Osteocyte (in vitro differentiated cells): ENCODE measurements around the gene ZFYVE21. TPM values are rescaled to one million over a fixed set of nuclear protein-coding genes. Genes with fewer than 3 reads are reported as not detected.
A peak's percentile ranks its signal among the peaks of the same experiment; 100 is the strongest.

Experiments used
- DNase-seq: peaks from one replicate; pipeline ENCODE4 v3.0.0; 2021; ENCODE audit warnings: mixed read lengths; ENCODE audit not compliant: unreplicated experiment; ENCODE audit errors: extremely low spot score
- H3K27ac Mint-ChIP-seq: one replicate; pipeline ENCODE4 v1.8.0; 2021; ENCODE audit warnings: mild to moderate bottlenecking, mixed read lengths; ENCODE audit not compliant: unreplicated experiment
- H3K27me3 Mint-ChIP-seq: one replicate; pipeline ENCODE4 v1.8.0; 2021; ENCODE audit warnings: mixed read lengths; ENCODE audit not compliant: unreplicated experiment
- H3K36me3 Mint-ChIP-seq: one replicate; pipeline ENCODE4 v1.8.0; 2021; ENCODE audit warnings: mixed read lengths; ENCODE audit not compliant: unreplicated experiment
- H3K4me1 Mint-ChIP-seq: one replicate; pipeline ENCODE4 v1.8.0; 2021; ENCODE audit warnings: mixed read lengths; ENCODE audit not compliant: unreplicated experiment
- H3K4me3 Mint-ChIP-seq: one replicate; pipeline ENCODE4 v1.8.0; 2021; ENCODE audit warnings: mild to moderate bottlenecking, moderate library complexity, mixed read lengths; ENCODE audit not compliant: unreplicated experiment
- H3K9me3 Mint-ChIP-seq: one replicate; pipeline ENCODE4 v1.8.0; 2021; ENCODE audit warnings: mixed read lengths; ENCODE audit not compliant: unreplicated experiment
- CTCF ChIP-seq: fragments of 200-600 bp; sonication (generic); IDR thresholded peaks from 2 replicates; pipeline ENCODE4 v1.5.0; 2021; ENCODE audit warnings: antibody characterized with exemption, mild to moderate bottlenecking, moderate library complexity
- total RNA-seq: library from RNA; stranded (reverse); gene quantifications from 2 replicates; pipeline ENCODE4 v1.2.1, GENCODE V29; 2021

ZFYVE21 gene
- total RNA-seq, 1 donor from 2014 or later = 52.9 TPM

GRCh38 chr14:103705504-103706284, 9.9 kb upstream of the ZFYVE21 start:
- Mint-ChIP-seq H3K27ac (no peak overlapping the region), H3K27me3 (no peaks in the 10 kb centered on the region), H3K9me3 (no peaks in the 10 kb centered on the region), H3K4me1 (peaks cover under 1% of the 10 kb centered on the region), H3K4me3 (no peak overlapping the region), H3K36me3 (peaks cover 22% of the 10 kb centered on the region)
- no peak for TF ChIP-seq CTCF
- DNase-seq = no peak

- DNase-seq = no peak
- peaks cover 20% of the 10 kb centered on the region for H3K36me3 Mint-ChIP-seq
Measured at GRCh38 chr14:103706551-103707328, 8.9 kb upstream of the ZFYVE21 start.

DNA sequence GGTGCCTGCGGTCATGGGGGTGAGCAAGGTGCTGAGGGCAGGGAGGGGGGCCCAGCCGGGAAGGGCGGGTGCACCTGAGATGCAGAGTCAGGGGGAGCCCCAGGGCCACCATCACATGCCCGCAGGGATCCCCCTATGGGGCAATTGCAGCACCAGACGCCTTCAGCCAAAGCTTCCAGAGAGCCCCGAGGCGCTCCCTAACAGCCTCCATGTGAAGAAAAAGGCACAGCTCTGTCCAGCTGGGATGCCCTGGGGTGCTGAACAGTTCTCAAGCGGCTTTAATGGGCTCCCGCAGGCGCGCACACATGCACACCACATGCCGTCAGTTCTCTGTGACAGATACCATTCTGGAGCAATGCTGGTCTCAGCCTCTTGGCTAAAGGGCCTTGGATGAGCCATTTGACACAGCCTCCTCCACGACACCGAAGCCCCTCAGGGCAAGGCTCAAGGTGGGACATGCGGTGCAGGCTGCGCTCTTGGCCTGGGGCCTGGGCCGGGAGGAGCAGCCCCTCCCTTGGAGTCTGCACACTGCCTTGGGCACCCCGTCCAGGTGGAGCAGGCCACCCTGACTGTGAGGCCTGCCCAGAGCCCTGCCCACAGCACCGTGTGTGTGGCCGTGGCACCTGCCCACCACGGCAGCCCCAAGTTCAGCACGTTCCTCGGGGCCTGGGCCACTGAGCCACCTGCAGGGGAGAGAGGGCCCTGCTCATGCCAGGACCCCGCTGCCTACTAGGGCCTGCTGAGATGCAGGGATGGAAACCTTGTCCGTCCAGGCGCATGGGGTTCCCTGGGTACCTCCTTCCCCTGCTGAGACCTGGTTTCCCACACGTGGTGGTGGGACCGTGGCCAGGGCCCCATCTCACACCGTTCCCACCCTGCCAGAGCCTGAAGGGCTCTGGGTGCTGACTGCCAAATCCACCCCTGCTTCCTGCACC, 8.0 kb upstream of the ZFYVE21 start:
- H3K27ac Mint-ChIP-seq = peak overlapping the region; percentile 47
- no peak for DNase-seq
- peaks cover 5% of the 10 kb centered on the region for H3K4me1 Mint-ChIP-seq
- H3K9me3 Mint-ChIP-seq = no peaks in the 10 kb centered on the region
- H3K36me3 Mint-ChIP-seq = peaks cover 11% of the 10 kb centered on the region
- no peak for TF ChIP-seq CTCF
- H3K27me3 Mint-ChIP-seq = no peaks in the 10 kb centered on the region
- H3K4me3 Mint-ChIP-seq = no peak overlapping the region

More at GRCh38 chr14:103706551-103707328, 8.9 kb upstream of the ZFYVE21 start:
- Mint-ChIP-seq H3K4me3 (no peak overlapping the region), H3K27me3 (no peaks in the 10 kb centered on the region), H3K27ac (no peak overlapping the region), H3K9me3 (no peaks in the 10 kb centered on the region), H3K4me1 (peaks cover 5% of the 10 kb centered on the region)
- no peak for TF ChIP-seq CTCF

DNA sequence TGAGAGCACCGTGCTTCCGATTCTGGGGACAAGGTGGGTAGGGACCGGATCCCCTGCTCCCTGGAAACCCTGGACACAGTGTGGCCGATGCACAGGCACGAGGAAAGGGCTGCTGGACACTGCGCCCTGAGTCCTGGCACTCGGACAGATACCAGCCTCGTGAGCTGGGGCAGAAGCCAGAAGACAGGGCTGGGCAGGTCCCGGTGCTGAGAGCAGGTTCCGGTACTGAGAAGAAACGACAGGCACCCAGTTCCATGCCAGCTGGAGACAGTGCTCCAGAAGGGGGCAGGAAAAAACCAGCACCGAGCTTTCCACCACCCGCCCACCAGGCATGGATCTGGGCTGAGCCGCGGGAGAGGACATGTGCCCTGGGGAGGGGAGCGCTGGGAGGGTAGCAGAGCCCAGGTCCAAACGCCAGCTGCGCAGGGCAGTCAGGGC, 6.8 kb upstream of the ZFYVE21 start:
- Mint-ChIP-seq H3K4me3 (no peak overlapping the region), H3K27ac (no peak overlapping the region)

More for the DNA sequence above, 6.8 kb upstream of the ZFYVE21 start:
- Mint-ChIP-seq H3K27me3 (no peaks in the 10 kb centered on the region), H3K36me3 (peaks cover 6% of the 10 kb centered on the region), H3K9me3 (no peaks in the 10 kb centered on the region), H3K4me1 (peaks cover 11% of the 10 kb centered on the region)
- TF ChIP-seq CTCF = no peak
- no peak for DNase-seq
